Hepatic stellate cell (primary cell): ENCODE results near the gene HSFY2.
"Not testable (repeated sequence)": the region's sequence is repeated elsewhere in the genome, so short reads cannot be mapped to it uniquely, and the experiment has no call there.

Experiments
- DNase-seq: peaks from one replicate; pipeline ENCODE4 v3.0.0; 2011; ENCODE audit warnings: low spot score

The HSFY2 gene, protein sequence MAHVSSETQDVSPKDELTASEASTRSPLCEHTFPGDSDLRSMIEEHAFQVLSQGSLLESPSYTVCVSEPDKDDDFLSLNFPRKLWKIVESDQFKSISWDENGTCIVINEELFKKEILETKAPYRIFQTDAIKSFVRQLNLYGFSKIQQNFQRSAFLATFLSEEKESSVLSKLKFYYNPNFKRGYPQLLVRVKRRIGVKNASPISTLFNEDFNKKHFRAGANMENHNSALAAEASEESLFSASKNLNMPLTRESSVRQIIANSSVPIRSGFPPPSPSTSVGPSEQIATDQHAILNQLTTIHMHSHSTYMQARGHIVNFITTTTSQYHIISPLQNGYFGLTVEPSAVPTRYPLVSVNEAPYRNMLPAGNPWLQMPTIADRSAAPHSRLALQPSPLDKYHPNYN

GRCh38 chrY:18773635-18774034 lies at the start of gene HSFY2:
TSS of gene HSFY2 (minus strand) at chrY:18773735. CDS start at chrY:18773618, 117 bp downstream.
- not testable (repeated sequence) for DNase-seq

DNA sequence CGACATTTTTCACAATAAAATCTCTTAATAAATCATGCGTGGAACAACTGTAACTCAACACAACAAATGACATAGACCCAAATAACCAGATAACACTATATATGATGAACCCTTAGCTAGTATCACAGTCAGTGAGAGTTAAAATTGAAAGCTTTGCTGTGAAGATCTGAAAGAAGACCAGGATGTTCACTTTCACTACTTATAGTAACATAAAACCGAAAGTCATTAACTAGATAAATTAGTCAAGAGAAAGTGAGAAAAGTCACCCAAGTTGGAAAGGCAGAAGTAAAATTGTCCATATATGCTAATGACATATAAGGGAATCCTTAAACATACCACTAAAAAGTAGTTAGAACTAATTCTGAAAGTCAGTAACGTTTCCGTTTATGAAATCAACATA lies 42.2 kb upstream of the HSFY2 start:
- not testable (repeated sequence) for DNase-seq

- not testable (repeated sequence) for DNase-seq
Observed at GRCh38 chrY:18788757-18789406, 15.3 kb upstream of the HSFY2 start.

DNA sequence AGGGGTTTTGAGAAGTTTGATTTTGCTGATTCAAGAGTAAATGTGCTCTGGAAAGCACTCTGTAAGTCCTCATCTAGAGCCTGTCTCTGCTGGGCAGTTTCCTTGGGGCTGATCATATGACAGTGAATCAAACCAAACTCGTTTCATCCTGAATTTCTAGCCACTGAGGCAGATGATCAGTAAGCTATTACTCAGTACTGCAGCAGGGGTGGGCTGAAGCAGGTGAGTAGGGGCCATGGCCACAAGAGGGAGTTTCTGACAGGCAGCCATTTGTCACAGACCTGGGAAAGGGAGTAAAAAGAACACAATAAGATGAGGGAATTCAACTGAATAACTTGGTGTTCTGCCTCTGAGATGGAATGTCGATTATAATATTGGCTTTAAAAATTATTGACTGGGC lies 19.5 kb downstream of the HSFY2 start:
- not testable (repeated sequence) for DNase-seq

GRCh38 chrY:18753133-18753815 lies 20.3 kb downstream of the HSFY2 start:
- DNase-seq: not testable (repeated sequence)

DNA sequence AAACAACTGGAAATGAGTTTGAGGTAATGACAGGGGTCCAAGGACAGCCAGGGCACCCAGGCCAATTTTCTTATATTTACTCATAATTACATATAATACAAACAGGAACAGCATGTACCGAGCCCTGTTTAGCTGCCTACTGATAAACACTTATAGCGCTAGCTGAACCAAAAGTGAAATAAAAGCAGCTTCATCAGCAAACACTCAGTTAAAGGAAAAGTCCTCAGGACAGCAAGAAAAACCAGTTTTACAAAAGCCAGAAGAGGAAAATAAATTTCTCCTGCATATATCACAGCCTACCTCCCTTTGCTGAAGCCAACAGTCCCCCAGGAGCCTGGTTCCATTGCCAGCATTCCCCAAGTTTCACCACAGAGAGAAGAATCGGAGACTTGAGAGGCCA lies 49.8 kb downstream of the HSFY2 start:
- DNase-seq: not testable (repeated sequence)
